SK-N-SH treated with all-trans-retinoic acid at 6 μM for 48 hours (cell line): ENCODE data around the gene CENPE.

Experiments
- ARNTL ChIP-seq: fragments of 450-650 bp; formaldehyde crosslinking; IDR thresholded peaks from 2 replicates; pipeline ENCODE4 v1.5.0; 2020; ENCODE audit warnings: low read depth, mild to moderate bottlenecking, moderate library complexity, borderline replicate concordance
- BACH2 ChIP-seq: fragments of 250-450 bp; sonication (Bioruptor Pico); IDR thresholded peaks from 2 replicates; pipeline ENCODE4 v1.9.0; 2021; ENCODE audit warnings: mild to moderate bottlenecking, borderline replicate concordance
- PATZ1 ChIP-seq: fragments of 250-450 bp; sonication (Bioruptor Pico); IDR thresholded peaks from 2 replicates; pipeline ENCODE4 v1.8.0; 2020; ENCODE audit warnings: mild to moderate bottlenecking, moderate library complexity, borderline replicate concordance
- POU6F1 ChIP-seq: fragments of 250-450 bp; sonication (Bioruptor Pico); IDR thresholded peaks from 2 replicates; pipeline ENCODE4 v1.8.0; 2021; ENCODE audit warnings: low read depth, mild to moderate bottlenecking, moderate library complexity, borderline replicate concordance
- PPARA ChIP-seq: fragments of 250-450 bp; sonication (Bioruptor Pico); IDR thresholded peaks from 2 replicates; pipeline ENCODE4 v1.5.0; 2020; ENCODE audit warnings: mild to moderate bottlenecking, borderline replicate concordance
- RARB ChIP-seq: fragments of 250-450 bp; sonication (Bioruptor Pico); IDR thresholded peaks from 2 replicates; pipeline ENCODE4 v1.8.0; 2021; ENCODE audit warnings: mild to moderate bottlenecking, moderate library complexity
- SNAI2 ChIP-seq: fragments of 250-450 bp; sonication (Bioruptor Pico); IDR thresholded peaks from 2 replicates; pipeline ENCODE4 v1.5.0; 2020; ENCODE audit warnings: mild to moderate bottlenecking, moderate library complexity
- ZC3H10 ChIP-seq: fragments of 250-450 bp; sonication (Bioruptor Pico); IDR thresholded peaks from 2 replicates; pipeline ENCODE4 v1.5.1; 2021; ENCODE audit warnings: mild to moderate bottlenecking, moderate library complexity
- ZFP30 ChIP-seq: fragments of 450-650 bp; formaldehyde crosslinking; IDR thresholded peaks from 2 replicates; pipeline ENCODE4 v1.5.0; 2022; ENCODE audit warnings: mild to moderate bottlenecking, moderate library complexity
- ZNF8 ChIP-seq: fragments of 450-650 bp; formaldehyde crosslinking; IDR thresholded peaks from 2 replicates; pipeline ENCODE4 v1.5.0; 2020; ENCODE audit warnings: mild to moderate bottlenecking, moderate library complexity

- TF ChIP-seq PATZ1 (CRISPR knock-in tag) (no peak), RARB (CRISPR knock-in tag) (no peak), ZNF8 (CRISPR knock-in tag) (no peak), ZFP30 (CRISPR knock-in tag) (no peak), SNAI2 (CRISPR knock-in tag) (no peak), ARNTL (CRISPR knock-in tag) (no peak), POU6F1 (CRISPR knock-in tag) (no peak), PPARA (no peak), BACH2 (CRISPR knock-in tag) (no peak), ZC3H10 (no peak)
Observed at GRCh38 chr4:103075894-103076746, 122.0 kb downstream of the CENPE start.
